ENCODE data around the gene CABP4. TPM values are rescaled to one million over a fixed set of nuclear protein-coding genes. Genes with fewer than 3 reads are reported as not detected.
"Not testable (repeated sequence)": the region's sequence is repeated elsewhere in the genome, so short reads cannot be mapped to it uniquely, and the experiment has no call there.

Gene CABP4
- polyA plus RNA-seq, 4 donors = 0.35 to 1.9 (median 0.93) TPM

DNA sequence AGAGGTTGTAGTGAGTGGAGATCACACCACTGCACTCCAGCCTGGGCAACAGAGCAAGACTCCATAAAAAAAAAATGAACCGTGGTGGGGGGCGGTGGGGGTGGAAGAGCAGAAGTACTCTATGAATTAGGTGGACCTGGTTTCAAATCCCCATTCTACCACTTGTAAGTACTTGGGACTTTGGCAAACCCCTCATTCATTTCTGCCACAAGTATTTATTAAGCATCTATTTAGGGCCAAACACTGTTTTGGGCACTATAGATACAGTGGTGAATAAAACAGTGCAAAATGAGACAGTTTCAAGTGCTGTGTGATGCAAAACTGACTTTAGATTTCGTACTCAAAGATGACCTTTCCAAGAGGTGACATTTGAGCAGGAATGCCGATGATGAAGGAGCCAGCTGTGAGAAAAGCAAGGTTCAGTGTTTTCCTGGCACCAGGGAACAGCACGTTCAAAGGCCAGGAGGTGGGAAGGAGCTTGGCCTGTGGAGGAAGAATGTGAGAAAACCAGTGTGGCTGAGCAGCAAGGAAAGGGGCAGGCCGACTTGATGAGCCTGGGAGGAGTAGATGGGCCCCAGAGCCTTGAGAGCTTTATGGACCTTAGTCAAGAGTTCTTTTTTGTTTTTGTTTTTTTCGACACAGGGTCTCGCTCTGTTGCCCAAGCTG, 15.3 kb downstream of the CABP4 start:
- DNase-seq (ENCODE audit: low read depth in 4 of 4, low spot score in 2 of 4) = no peak

DNA sequence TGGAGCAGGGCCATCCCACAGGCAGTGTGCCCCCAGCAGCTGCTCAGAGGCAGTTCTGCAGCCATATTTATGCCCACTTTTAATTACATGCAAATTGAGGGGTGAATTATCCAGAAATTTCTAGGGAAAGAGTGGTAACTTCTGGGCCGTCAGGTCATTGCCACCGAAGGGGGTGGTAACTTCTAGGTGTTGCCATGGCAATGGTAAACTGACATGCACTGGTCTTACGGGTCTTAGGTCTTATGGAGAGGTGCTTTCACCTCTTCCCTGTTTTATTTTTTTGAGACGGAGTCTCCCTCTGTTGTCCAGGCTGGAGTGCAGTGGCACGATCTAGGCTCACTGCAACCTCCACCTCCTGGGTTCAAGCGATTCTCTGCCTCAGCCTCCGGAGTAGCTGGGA, 17.7 kb downstream of the CABP4 start:
- DNase-seq (ENCODE audit: low read depth in 4 of 4, low spot score in 2 of 4) = no peak

DNA sequence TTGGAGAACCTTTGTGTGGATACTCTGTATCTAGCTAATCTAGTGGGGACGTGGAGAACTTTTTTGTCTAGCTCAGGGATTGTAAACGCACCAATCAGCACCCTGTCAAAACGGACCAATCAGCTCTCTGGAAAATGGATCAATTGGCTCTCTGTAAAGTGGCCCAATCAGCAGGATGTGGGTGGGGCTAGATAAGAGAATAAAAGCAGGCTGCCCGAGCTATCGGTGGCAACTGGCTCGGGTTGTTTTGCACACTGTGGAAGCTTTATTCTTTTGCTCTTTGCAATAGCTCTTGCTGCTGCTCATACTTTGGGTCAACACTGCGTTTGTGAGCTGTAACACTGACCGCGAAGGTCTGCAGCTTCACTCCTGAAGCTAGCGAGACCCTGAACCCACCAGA, 21.5 kb downstream of the CABP4 start:
- DNase-seq (ENCODE audit: low read depth in 4 of 4, low spot score in 2 of 4) = not testable (repeated sequence)

DNA sequence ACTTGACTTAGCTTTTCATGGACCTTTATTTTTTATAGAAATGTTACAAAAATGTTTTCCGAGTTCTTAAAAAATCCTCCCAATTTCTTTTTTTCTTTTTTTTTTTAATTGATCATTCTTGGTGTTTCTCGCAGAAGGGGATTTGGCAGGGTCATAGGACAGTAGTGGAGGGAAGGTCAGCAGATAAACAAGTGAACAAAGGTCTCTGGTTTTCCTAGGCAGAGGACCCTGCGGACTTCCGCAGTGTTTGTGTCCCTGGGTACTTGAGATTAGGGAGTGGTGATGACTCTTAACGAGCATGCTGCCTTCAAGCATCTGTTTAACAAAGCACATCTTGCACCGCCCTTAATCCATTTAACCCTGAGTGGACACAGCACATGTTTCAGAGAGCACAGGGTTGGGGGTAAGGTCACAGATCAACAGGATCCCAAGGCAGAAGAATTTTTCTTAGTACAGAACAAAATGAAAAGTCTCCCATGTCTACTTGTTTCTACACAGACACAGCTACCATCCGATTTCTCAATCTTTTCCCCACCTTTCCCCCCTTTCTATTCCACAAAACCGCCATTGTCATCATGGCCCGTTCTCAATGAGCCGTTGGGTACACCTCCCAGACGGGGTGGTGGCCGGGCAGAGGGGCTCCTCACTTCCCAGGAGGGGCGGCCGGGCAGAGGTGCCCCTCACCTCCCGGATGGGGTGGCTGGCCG, 22.3 kb downstream of the CABP4 start:
- not testable (repeated sequence) for DNase-seq (ENCODE audit: low read depth in 4 of 4, low spot score in 2 of 4)

DNA sequence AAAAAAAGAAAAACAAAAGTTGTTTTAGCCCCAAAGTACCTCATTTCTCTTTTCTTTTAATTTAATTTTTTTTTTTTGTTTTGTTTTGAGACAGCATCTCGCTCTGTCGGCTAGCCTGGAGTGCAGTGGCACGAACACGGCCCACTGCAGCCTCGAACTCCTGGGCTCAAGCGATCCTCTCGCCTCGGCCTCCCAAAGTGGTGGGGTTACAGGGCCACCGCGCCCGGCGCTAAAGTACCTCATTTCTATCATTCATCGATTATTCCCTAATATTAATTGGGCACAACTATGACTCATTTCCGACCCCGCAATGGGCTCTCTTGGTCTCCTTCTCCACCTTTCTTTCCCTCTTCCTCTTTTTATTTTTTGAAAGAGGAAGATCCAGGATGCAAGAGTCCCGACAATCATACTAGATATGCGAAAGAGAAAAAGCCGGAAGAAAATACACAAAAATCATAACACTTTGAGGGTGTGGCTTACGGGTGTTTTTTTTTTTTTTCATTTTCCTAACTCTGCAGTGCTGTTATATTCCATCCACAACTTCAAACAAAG, 27.2 kb downstream of the CABP4 start:
- no peak for DNase-seq (ENCODE audit: low read depth in 4 of 4, low spot score in 2 of 4)

DNA sequence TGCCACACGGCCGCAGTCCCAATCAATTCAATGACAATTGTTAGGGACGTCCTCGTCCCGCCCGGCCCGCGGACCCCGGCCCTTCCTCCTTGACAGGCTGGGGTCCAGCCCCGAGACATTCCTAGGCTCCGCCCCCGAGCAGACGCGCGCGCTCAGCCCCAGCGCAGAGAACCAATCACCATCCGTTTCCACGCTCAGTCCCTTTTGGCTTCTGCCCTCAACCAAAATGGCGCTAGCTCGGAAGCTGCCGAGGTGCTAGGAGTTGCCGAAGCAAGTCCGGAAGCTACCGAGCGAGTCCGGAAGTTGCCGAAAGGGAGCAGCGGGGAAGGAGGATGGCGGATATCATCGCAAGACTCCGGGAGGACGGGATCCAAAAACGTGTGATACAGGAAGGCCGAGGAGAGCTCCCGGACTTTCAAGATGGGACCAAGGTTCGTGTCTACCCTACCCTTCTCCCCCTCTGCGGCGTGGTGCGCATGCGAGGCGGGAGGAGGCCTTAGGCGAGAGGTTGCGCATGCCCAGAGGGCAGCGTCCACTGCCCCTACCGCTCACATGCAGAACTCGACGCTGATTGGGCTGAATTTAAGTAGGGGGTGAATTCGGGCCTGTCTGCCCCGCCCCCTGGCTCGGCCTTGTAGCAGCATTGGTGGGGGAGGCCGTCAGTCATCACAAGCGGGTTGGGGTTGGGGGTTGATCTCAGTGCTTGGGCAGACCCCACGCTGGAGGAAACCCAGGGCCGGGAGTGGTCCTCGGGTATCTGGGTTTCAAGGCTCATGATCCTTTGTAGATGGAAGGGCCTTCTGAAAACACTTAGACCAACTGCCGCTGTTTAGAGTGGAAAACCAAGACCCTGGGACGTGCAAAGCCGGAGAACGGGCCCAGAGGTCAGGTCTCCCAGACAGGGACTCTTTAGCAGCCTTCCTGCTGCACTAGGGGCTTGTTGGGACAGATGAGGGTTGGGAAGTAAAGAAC, 28.0 kb downstream of the CABP4 start, which contains the start of gene AIP:
AIP (plus strand) TSS at position 200 of the 972 bp plus-strand sequence; CDS start at position 333, 133 bp downstream.
- DNase-seq (ENCODE audit: low read depth in 4 of 4, low spot score in 2 of 4) = peak; percentile 96 to 99 (median 99)

DNA sequence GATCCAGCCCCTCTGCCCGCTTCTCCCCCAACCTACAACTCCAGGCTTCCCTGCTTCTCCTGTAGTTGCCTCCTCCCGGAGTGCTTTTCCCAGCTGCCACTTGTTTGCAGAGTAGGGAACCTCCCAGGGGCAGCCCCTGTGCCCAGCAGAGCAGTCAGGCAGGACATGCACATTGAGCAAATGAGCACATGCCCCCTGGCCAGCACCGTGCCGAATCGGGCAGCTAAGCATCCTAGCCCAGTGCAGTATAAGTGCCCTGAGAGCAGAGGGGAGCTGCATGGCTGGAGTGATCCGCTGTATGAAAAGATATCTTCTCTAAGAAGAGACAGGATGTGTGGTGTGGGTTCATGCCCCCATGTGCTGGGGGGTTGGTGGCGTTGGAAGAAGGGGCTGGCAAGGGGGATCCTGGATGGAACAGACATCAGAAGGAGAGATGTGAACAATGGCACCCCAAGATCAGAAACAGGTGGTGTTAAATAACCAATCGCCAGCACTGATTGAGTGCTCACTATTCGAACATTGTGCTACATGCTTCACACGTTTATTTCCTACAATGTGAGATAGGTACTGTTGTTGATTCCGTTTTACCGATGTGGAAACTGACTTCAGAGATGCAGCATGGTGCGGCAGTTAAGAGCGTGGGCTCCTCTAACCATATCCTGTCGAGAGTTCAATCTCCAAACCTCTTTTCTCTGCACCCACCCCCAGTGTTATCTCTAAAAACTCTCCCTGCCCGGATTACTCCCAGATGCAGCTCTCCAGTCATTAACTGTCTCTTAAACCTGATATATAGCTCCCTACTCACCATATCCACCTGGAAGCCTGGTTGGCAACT, 28.9 kb downstream of the CABP4 start:
- no peak for DNase-seq (ENCODE audit: low read depth in 4 of 4, low spot score in 2 of 4)

DNA sequence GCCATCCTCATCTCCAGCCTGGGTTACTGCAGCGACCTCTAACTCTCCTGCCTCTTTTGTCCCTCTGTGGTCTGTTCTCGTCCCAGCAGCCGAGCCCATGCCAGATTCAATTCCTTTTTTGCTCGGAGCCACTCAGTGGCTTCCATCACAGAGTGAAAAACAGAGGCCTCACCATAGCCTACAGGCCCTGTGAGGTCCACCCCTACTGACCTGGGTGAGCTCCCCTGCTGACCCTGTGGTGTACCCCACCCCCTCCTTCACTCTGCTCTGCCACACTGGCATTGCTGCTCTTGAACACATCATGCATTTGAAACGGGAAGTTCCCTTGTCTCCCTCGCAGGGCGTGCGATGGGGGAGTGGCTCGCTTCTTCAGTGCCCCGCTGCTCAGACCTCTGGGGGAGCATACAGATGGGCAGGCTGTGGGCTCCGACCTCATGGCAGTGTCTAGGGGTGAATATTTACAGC, 29.7 kb downstream of the CABP4 start:
- DNase-seq (ENCODE audit: low read depth in 4 of 4, low spot score in 2 of 4) = no peak

DNA sequence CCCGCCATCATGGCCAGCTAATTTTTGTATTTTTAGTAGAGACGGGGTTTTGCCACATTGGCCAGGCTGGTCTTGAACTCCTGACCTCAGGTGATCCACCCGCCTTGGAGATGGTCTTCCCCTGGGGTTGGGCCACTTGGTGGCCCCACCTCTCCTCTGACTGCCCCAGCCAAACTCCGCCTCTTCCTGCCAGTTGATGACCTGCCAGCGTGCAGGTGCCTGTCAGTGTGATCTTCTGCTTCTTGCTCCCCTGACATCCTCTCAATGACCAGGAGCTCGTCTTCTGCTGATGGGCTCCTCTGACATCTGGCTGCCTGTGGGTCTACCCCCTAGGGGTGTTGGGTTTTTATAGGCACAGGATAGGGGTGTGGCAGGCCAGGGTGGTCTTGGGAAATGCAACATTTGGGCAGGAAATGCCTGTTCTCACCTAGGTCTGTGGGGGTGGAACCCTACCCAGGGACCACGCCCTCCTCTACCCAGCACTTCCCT, 30.8 kb downstream of the CABP4 start:
- DNase-seq (ENCODE audit: low read depth in 4 of 4, low spot score in 2 of 4) = not testable (repeated sequence)

DNA sequence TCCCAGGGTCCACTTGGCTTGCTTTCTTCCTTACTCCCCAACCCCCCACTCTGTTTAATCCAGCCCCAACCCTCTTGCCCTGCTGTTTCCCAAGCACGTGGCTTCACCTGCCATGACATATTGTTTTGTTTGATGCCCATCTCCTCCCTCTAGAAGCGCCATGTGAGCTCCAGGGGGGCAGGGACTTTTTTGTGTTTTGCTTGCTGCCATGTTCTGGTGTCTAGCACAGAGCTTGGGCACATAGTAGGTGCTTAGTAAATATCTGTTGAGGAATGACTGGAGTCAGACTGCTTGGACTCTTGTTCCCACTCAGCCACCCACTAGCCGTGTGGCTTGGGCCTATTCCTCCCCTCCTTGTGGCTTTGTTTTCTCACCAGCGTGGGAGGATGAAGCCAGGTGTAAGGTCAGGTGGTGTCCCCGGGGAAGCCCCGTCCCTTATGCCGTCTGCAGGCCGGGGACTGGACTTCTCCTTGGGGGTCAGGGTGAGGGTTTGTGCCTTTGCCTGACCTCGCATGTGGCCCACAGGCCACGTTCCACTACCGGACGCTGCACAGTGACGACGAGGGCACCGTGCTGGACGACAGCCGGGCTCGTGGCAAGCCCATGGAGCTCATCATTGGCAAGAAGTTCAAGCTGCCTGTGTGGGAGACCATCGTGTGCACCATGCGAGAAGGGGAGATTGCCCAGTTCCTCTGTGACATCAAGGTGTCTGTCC, 31.5 kb downstream of the CABP4 start:
- no peak for DNase-seq (ENCODE audit: low read depth in 4 of 4, low spot score in 2 of 4)

DNA sequence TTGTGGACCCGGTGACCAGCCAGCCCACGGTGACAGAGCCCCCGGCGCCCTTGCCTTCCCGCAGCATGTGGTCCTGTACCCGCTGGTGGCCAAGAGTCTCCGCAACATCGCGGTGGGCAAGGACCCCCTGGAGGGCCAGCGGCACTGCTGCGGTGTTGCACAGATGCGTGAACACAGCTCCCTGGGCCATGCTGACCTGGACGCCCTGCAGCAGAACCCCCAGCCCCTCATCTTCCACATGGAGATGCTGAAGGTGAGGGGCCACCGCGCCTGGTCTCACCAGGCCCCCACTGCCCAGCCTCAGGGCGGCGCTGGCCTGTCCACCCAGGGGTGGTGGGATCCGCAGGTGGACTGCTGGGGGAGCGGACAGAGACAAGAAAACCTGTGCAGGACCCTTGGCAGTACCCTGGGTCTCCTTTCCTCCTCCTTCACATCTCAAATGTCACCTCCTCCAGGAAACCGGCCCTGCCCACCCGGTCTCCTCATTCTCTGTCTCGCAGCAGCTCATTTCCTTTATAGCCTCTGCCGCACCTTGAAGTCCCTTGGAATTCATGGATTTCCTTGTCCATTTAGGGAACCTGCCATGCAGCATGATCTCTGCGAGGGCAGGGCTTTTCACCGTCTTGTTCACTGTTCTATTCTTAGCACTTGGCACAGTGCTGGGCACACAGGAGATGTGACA, 34.2 kb downstream of the CABP4 start:
- DNase-seq (ENCODE audit: low read depth in 4 of 4, low spot score in 2 of 4) = no peak

DNA sequence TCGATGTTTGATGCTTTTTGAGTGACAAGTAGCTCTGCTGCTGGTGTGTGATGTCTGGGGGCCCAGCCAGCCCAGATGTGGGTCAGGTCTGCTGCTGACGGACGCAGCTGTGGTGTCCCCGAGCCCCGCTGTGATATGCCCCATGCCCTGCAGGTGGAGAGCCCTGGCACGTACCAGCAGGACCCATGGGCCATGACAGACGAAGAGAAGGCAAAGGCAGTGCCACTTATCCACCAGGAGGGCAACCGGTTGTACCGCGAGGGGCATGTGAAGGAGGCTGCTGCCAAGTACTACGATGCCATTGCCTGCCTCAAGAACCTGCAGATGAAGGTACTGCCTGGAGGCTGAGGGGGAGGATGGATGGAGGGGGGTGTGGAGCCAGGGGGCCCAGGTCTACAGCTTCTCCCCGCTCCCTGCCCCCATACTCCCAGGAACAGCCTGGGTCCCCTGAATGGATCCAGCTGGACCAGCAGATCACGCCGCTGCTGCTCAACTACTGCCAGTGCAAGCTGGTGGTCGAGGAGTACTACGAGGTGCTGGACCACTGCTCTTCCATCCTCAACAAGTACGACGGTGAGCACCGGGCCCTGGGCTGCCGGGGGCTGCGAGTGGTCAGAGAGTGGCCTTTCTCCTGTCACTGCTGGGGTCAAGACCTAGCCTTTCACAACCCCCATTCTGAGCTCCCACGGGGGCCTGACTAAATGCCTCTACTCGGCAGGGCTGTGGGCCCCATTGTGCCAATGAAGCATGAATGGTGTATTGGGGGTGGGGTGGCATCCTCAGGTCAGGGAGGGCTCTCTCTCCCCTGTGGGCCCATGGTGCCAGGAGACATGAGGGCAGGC, 35.0 kb downstream of the CABP4 start:
- DNase-seq (ENCODE audit: low read depth in 4 of 4, low spot score in 2 of 4) = no peak

DNA sequence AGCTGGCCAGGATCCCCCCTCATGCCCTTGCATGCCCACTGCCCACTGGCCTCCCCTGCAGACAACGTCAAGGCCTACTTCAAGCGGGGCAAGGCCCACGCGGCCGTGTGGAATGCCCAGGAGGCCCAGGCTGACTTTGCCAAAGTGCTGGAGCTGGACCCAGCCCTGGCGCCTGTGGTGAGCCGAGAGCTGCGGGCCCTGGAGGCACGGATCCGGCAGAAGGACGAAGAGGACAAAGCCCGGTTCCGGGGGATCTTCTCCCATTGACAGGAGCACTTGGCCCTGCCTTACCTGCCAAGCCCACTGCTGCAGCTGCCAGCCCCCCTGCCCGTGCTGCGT, 35.5 kb downstream of the CABP4 start:
- DNase-seq (ENCODE audit: low read depth in 4 of 4, low spot score in 2 of 4) = no peak

DNA sequence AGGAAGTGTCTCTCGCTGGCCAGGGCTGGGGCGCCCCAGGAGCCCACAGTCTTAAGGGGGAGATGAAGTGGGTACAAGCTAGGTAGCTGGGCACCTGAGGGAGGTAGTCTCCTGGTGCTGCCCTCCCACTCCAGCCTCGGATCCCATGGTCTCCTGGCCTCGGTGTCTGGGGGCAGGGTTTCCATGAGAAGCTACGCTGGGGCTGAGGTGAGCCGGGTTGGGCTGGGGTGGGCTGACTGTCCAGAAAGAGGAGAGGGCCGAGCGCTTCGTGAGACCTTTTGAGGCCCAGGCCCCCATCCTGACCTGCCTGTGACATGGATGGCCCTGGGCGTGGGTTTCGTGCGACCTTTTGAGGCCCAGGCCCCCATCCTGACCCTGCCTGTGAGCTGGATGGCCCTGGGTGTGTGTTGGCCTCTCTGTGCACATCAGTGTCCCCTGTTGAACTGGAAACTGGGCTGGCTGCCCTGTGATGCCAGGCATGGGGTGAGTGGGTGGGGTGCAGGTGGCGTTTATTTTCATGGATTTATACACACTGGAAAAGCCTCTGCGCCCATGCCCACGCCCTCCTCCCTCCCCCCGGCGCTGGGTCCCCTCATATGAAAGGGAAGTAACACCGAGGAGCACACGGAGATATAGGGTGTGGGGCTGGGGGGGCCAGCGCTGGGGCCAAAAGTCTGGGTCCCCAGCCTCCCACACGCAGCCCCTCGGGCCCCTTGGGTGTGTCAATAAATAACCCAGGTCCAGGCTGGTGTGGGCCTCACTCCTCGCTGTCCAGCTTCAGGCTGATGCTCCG, 36.3 kb downstream of the CABP4 start:
- no peak for DNase-seq (ENCODE audit: low read depth in 4 of 4, low spot score in 2 of 4)

DNA sequence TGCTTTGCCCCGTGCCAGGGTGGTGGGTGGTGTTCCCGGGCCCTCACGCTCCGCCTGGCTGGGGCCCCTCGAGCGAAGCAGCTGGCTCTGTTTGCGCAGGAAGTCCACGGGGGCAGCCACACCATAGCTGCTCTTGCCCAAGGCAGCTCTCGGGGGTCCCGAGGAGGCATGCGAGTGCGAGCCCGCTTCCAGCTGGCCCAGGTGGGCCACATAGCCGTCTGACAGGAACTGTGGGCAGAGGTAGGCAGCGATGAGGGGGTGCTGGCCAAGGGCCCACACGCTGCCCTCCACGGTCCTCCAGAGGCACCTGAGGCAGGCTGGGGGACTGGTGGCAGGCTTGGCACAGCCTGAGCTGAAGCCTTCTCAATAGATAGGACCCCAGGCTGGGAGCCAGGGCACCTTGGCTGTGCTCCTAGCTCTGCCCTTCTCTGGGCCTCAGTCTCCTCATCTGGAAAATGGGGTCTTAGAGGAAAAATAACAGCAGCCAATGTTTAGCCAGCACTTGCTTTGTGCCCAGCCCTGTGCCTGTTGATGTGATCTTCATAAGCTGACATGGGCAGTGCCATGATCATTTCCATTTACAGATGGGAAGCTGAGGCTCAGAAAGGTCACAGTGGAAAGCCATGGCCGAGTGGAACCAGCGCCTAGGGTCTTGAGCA, 37.0 kb downstream of the CABP4 start:
- no peak for DNase-seq (ENCODE audit: low read depth in 4 of 4, low spot score in 2 of 4)

DNA sequence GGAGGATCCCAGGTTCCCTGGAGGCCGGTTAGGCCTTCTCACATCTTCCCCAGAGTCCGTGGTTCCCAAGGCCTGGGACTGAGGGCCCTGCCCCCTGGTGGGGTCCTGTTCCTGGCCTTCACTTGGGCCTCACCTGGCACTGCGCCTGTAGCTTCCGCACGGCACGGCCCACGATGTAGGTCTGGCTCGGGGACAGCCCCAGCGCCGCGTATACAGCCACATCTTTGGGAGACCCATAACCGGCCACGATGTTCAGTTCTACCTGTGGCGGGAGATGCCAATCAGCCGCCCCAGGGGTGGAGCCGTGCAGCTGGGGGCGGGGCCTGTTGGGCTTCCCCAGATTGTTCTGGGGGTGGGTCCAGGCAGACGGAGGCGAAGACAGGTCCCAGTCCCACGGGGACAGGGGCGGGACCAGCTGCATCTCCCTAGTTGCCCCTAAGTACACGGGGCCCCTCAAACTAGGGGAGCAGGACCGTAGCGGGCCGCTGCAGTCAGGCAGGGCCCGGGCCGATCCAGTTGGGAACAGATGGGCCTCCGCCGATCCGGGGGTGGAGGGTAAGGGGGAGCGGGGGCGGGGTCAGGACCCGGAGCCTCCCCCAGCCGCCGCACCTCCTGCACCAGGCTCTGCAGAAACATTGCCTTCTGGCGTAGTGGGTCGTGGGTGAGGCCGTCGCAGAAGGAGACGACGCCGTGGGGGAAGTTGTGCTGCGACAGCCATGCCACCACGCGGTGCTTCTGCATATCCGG, 37.8 kb downstream of the CABP4 start:
- no peak for DNase-seq (ENCODE audit: low read depth in 4 of 4, low spot score in 2 of 4)
